HG02943 (cell line): ENCODE measurements around the gene HSF2BP.
"Not testable (repeated sequence)": the region's sequence is repeated elsewhere in the genome, so short reads cannot be mapped to it uniquely, and the experiment has no call there.

Experiments used
- ATAC-seq: cut with Tn5 transposase; IDR thresholded peaks from one replicate; pipeline ENCODE4 v1.9.1; 2021; ENCODE audit warnings: mild to moderate bottlenecking, low read depth, moderate library complexity; ENCODE audit not compliant: unreplicated experiment

HSF2BP gene

DNA sequence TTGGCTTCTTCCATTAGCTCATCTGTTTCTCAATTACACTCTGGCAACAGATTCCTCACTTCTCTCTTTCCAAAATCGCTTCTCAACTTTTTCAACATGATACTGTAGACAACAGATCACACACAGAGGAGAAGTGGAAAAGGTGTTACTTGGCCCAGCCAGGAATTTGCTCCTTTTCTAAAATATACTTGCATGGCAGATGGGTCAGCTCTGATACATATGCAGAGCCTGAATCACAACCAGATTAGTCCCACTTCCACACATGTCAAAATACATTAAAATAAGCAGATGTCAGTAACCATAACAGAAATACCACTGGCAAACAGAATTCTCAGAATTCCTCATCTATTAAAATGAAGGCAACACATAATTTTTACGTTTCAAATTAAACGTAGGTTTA, 89.1 kb downstream of the HSF2BP start:
- ATAC-seq = not testable (repeated sequence)

DNA sequence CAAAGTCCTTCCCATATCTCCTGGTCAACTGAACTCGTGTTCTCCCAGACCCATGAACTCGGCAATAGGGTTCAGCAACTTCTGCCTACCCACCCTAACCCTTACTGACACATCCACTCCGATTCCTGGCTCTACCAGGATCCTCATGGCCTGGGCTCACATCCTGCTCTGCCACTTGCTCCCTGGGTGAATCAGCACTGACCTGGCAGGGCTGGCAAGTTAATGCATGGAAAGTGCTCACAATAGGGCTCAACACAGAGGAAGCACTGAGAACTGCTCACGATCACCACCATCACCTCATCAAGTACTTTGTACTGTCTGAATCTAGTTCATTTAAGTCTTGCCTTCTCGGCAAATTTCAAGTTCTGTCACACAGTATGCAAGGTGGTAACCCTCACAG, 96.8 kb downstream of the HSF2BP start:
- ATAC-seq = not testable (repeated sequence)

DNA sequence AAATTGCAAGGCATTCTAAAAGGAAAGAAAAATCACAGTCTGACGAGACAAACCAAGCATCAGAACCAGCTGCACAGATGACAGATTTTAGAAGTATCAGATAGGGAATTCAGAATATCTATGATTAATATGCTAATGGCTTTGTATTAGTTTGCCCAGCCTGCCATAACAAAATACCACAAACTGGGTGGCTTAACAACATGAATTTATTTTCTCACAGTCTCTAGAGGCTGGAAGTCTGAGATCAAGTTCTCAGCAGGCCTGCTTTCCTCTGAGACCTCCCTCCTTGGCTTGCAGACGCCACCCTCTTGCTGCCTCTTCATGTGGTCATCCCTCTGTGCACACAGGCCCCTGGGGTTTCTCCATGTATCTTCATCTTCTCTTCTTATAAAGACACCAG, 118.7 kb downstream of the HSF2BP start:
- not testable (repeated sequence) for ATAC-seq

DNA sequence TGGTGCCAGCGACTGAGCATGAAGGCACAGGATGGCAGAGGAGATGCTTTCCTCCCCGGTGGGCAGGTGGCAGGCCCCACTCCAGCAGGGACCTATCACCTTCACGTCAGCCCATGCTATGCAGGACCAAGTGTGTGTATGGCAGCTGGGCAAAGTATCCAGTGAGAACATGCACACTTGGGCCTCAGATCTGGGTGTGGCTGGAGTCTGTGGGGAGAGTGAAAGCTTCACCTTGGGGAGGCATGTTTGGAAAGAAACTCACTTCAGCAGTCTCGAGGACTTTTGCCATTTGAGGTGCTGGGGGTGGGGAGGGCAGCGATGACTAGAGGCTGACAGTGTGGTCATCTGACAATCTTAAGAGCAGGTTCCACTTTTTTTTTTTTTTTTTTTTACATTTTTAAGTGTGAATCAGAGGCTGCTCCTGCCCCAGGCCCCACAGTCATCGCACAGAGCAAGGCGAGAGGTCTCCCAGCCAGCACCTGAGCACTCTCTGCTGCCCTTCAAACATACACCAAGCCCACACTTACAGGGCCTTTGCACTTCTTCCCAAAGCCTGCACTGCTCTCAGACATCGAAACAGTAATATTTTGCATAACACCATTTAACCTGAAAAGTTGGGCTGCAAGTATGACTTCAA, 136.7 kb downstream of the HSF2BP start:
- not testable (repeated sequence) for ATAC-seq

DNA sequence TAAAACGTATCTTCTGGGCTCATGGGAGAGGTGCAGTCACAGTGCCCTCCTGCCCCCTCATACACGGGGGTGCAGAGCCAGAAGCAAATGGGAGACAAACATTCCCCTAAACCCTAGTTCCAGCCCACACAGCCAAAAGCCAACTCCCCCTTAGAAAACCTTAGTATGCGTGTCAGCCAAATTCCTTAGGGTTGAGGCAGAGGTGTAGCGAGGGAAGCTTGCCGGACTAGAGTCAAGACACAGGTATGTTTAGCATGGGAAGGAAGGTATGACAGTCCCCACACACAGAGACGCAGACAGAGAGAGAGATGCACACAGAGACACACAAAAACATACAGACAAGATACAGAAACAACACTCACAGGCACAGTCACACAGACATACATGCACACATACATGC, 141.6 kb downstream of the HSF2BP start:
- ATAC-seq = not testable (repeated sequence)

- ATAC-seq = not testable (repeated sequence)
Measured at GRCh38 chr21:43516860-43517627, 142.2 kb downstream of the HSF2BP start.

DNA sequence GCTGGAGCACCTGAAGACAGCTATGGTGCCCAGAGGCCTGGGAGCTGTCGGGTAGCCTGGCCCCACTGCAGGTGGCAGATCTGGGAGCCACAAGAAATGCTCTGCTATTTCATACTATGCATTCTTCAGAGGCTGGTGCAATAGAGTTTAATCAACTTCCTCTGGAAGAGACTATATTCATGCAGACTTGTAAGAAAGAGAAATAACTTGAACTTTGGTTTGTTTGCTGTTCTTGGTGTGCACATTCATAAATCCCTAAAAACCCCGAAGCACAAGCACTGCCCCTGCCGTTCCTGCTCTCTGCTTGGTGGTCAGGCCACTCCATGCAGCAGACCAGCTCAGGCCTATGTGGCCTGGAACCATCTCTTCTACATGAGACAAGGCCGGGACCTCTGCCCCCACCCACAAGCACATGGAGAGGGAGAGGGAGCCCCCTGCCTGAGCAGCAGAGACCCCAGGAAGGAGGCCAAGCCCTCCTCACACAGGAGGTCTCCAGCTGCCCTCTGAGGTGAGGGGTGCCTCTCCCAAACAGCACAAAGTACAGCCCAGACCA, 142.9 kb downstream of the HSF2BP start:
- not testable (repeated sequence) for ATAC-seq

DNA sequence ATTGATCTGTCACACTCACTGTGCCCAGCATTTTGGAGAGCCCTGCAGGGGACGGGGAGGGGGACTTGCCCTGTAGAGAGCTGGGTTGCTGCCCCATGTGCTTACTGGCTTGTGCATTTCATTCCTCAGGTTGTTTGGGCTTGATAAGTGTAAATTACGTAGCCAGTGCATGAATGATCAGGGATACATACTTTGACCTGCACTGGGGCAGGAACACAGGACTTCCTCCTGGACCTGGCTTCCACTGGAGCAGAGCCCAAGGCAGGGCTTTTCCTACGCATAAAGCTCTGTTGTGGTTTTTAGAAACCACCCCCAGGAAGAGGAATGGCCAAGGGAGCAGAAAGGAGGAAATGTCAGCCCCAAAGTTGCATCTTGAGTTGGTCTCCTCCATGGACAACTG, 144.5 kb downstream of the HSF2BP start:
- not testable (repeated sequence) for ATAC-seq

DNA sequence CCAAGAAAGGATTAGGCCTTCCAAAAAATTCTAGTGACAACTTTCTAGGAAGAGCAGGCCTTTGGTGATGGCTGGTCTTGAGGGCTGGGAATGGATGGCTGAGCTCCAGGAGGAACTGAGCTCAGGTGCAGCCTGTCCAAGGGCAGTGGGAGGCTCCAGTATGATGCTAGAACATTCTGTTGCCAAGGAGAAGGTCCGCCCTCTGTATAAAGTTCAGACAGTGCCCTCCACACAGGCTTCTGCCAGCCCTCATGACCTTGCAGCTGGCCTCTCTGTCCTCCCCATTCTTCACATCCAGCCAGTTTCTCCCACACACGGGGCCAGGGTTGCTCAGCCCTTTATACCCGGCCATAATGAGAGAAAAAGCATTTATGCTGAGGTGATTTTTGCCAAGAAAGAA, 146.3 kb downstream of the HSF2BP start:
- ATAC-seq = not testable (repeated sequence)

DNA sequence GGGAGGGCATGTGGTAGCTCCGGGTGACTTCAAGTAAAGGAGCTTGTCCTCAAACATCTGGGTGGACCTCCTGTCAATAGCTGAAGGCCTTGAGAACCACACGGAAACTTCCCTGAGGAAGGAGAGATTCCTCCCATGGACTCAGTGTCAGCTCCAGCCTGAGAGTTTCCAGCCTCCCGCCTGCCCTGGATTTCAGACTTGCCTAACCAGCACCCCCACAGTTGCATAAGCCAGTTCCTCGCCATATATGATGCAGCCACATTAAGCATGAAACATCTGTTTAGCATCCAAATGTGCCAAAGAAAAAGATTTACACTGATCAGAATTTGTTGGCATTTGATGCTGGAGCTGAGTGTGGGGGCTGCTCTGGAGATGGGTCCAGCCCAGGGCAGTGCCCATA, 148.1 kb downstream of the HSF2BP start:
- ATAC-seq = not testable (repeated sequence)

- ATAC-seq = not testable (repeated sequence)
Measured at GRCh38 chr21:43510669-43511068, 148.6 kb downstream of the HSF2BP start.

- ATAC-seq = not testable (repeated sequence)
Measured at GRCh38 chr21:43503892-43504291, 155.4 kb downstream of the HSF2BP start.

DNA sequence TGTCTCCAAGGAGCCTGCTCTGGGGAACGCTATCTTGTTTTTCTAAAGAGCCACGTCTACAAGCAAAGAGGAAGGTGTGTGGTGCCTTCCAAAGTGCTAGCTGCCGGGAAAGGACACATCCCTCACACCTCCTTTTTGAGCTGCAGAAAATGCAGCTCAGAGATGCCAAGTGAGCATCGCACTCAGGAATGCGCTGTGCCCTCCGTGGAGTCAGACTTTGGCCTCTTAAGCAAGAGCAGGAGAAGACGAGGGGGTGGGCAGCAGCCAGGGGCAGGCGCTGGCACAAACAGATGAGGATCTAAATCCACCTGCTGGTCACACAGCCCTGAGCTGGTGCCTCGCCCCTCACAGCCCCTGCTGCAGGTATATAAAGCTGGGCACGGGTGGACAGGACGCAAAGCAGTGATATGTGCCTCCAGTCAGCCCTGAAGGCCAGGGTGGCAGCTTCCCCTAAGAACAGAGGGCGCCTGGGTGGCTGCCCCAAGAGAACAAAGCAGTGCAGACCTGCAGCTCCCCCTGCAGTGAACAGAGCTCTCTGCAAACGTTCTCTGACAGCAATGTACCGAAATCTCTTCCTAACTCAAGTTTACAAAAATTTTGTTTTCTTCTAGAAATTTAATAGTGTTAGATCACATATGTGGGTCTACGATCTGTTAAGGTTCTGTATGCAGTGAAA, 156.1 kb downstream of the HSF2BP start:
- ATAC-seq = not testable (repeated sequence)

DNA sequence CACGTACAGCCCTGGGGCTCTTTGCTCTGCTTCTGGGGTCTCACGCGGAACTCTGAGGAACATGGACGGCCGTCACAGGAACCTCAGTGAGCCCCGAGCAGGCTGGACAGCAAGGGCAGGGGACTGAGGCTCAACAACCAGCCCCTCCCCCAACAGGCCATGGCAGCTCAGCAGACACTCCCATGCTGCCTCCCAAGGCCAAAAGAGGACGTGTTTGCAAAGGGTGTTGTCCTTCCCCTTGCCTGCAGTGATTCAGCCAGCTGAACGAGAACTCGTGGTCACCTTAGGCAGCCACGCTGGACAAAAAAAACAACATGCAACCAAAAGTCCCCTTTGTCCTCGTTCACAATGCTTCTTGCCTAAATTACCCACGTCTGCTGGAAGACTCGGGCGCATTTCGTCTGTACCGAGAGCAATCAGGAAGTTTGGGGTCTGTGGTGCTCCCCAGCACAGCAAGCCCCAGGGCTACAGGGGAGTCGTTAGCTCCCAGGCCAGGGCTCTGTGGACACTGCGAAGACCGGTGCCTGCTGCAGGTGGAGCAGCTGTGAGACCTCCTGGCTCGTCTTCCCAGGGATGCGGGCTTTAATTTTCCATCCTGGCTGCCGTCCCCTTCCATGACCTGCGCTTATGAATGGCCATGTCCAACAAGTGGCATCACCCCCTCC, 156.7 kb downstream of the HSF2BP start:
- not testable (repeated sequence) for ATAC-seq

GRCh38 chr21:43498924-43499323, 160.4 kb downstream of the HSF2BP start:
- not testable (repeated sequence) for ATAC-seq

GRCh38 chr21:43498065-43498464, 161.2 kb downstream of the HSF2BP start:
- ATAC-seq = not testable (repeated sequence)

DNA sequence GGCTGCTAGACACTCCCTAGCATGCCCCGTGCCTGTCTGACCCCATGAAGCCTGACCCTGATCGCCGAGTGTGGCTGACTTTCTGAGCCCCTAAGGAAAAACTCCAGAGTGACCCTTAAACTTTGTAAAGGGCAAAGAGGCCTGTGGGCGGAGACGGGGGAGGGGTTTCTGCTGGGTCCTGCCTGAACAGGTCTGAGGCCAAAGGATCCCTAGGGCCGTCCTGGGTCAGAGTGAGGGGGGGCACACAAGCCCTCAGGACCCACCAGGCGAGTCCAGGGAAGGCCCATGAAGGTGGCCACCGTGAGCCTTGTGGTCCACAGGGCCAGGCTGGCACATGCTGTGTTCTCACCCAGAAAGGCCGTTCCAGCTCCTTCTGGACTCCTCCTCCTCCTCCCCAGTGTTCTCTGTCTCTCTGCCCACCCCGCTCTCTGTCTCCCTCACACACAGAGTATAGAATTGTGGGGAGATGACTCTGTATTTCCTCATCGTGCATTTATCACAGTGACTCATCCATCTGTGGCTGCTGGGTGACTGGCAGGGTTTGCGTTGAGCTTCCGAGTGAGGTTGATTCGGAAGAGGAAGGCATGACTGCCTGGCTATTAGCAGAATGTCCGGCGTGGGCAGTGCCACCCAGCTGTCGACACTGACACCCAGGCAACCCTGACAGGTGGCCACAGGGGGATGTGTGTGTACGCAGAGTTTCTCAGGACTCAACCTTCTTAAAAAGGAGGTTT, 164.8 kb downstream of the HSF2BP start:
- ATAC-seq = not testable (repeated sequence)

- ATAC-seq = not testable (repeated sequence)
Measured at GRCh38 chr21:43493471-43493870, 165.8 kb downstream of the HSF2BP start.

DNA sequence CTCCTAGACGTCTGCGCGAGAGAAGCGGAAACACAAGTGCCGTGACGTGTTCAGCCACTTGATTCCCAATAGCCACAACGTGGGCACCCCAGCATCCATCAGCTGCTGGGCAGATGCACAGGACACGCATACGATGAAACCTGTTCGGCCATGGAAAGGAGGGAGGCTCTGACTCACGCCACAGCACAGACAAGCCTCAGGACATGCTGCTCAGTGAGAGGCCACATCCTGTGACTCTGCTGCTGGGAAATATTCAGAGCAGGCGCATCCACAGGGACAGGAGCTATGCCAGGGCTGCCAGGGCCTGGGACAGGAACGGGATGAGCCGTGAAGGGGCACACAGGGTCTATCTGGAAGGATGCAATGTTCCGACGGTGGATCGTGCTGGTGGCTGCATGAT, 171.1 kb downstream of the HSF2BP start:
- ATAC-seq = not testable (repeated sequence)

GRCh38 chr21:43486051-43486450, 173.2 kb downstream of the HSF2BP start:
- not testable (repeated sequence) for ATAC-seq
